Epidermal melanocyte (primary cell): ENCODE data around the gene CIRBP.
"Not testable (repeated sequence)": the region's sequence is repeated elsewhere in the genome, so short reads cannot be mapped to it uniquely, and the experiment has no call there.

ENCODE experiments used
- DNase-seq: peaks from one replicate; pipeline ENCODE4 v3.0.0; 2011; ENCODE audit warnings: low spot score; ENCODE audit not compliant: insufficient read length

The CIRBP gene

GRCh38 chr19:1308718-1309117 is 39.6 kb downstream of the CIRBP start:
- no peak for DNase-seq

GRCh38 chr19:1309977-1310852 is 41.1 kb downstream of the CIRBP start:
- DNase-seq, result no peak

GRCh38 chr19:1310853-1311180 is 41.7 kb downstream of the CIRBP start:
- no peak for DNase-seq

- no peak for DNase-seq
These were observed 42.5 kb downstream of the CIRBP start for GRCh38 chr19:1311543-1312091.

- no peak for DNase-seq
These were observed 43.9 kb downstream of the CIRBP start for GRCh38 chr19:1312767-1313694.

- DNase-seq, result no peak
These were observed 44.8 kb downstream of the CIRBP start for GRCh38 chr19:1313695-1314613.

- DNase-seq, result peak; percentile 74
These were observed 46.5 kb downstream of the CIRBP start for GRCh38 chr19:1315470-1316166.

GRCh38 chr19:1316466-1316865 is 47.3 kb downstream of the CIRBP start:
- no peak for DNase-seq

GRCh38 chr19:1317274-1318003 is 48.3 kb downstream of the CIRBP start:
- DNase-seq, result no peak

- DNase-seq, result no peak
These were observed 49.7 kb downstream of the CIRBP start for GRCh38 chr19:1318678-1319471.

- DNase-seq, result not testable (repeated sequence)
These were observed 51.1 kb downstream of the CIRBP start for GRCh38 chr19:1320282-1320650.

GRCh38 chr19:1321539-1321938 is 52.4 kb downstream of the CIRBP start:
- no peak for DNase-seq

GRCh38 chr19:1322198-1322981 is 53.3 kb downstream of the CIRBP start:
- DNase-seq, result no peak

- no peak for DNase-seq
These were observed 55.2 kb downstream of the CIRBP start for GRCh38 chr19:1324249-1324805.
